Measurements from ENCODE around the gene MDP1. TPM values are rescaled to one million over a fixed set of nuclear protein-coding genes. Genes with fewer than 3 reads are reported as not detected.

The MDP1 gene
- polyA plus RNA-seq, 6 donors from 2014 or later, result 32.7 to 48.2 (median 37.3) TPM

GRCh38 chr14:24185741-24186140 is 30.1 kb downstream of the MDP1 start:
- no peaks in the 10 kb centered on the region for H3K27me3 Mint-ChIP-seq
- no peak for ATAC-seq (ENCODE audit: low read depth in 2 of 2)
- no peaks in the 10 kb centered on the region for H3K9me3 Mint-ChIP-seq
- no peak overlapping the region for H3K27ac Mint-ChIP-seq
- DNase-seq, result no peak
- peak overlapping the region in 2 of 8 donors; percentile 5 to 47 for H3K4me3 Mint-ChIP-seq
- H3K36me3 Mint-ChIP-seq, result peaks cover 0 to 4% of the 10 kb centered on the region in 2 donors
- H3K4me1 Mint-ChIP-seq, result peaks cover 22 to 32% (median 25%) of the 10 kb centered on the region in 3 donors

- peaks cover 22 to 33% (median 26%) of the 10 kb centered on the region in 3 donors for H3K4me1 Mint-ChIP-seq
- peaks cover 0 to 4% of the 10 kb centered on the region in 2 donors for H3K36me3 Mint-ChIP-seq
- H3K27ac Mint-ChIP-seq, result peak overlapping the region in 2 of 6 donors; percentile 56 to 69
- DNase-seq (no peak), ATAC-seq (ENCODE audit: low read depth in 2 of 2) (no peak)
- peak overlapping the region in 2 of 8 donors; percentile 5 to 48 for H3K4me3 Mint-ChIP-seq
- H3K9me3 Mint-ChIP-seq, result no peaks in the 10 kb centered on the region
- no peaks in the 10 kb centered on the region for H3K27me3 Mint-ChIP-seq
These were observed 30.8 kb downstream of the MDP1 start for GRCh38 chr14:24185026-24185425.

GRCh38 chr14:24184104-24184970 is 31.5 kb downstream of the MDP1 start:
- Mint-ChIP-seq H3K4me1 (peaks cover 22 to 36% (median 33%) of the 10 kb centered on the region in 3 donors), H3K36me3 (peaks cover 0 to 4% of the 10 kb centered on the region in 2 donors), H3K27me3 (no peaks in the 10 kb centered on the region), H3K4me3 (peak overlapping the region in 2 of 8 donors; percentile 25 to 38), H3K27ac (no peak overlapping the region), H3K9me3 (no peaks in the 10 kb centered on the region)
- DNase-seq (no peak), ATAC-seq (ENCODE audit: low read depth in 2 of 2) (no peak)

DNA sequence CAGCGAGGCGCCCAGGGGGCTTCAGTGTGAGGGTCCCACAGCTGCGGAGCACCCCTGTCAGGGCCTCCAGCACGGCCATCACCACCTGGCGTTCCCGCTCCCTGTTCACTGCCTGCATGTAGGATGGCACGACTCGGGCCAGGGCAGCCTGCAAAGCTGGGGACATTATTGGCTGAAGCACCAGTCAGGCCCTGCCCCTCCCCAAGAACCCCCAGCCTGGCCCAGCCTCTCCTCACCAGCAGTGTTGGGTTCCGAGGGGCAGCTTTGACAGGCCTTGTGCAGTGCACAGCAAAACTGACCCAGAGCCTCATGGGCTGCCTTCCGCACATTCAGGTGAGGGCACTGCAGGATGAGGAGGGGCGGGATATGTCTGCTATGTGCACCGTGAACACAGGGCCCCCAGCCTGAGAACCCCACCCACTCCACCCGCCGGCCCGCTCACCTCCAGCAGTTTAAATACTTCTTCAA is 32.8 kb downstream of the MDP1 start:
- peaks cover 0 to 4% of the 10 kb centered on the region in 2 donors for H3K36me3 Mint-ChIP-seq
- no peaks in the 10 kb centered on the region for H3K27me3 Mint-ChIP-seq
- ATAC-seq (ENCODE audit: low read depth in 2 of 2) (no peak), DNase-seq (no peak)
- no peaks in the 10 kb centered on the region for H3K9me3 Mint-ChIP-seq
- H3K4me3 Mint-ChIP-seq, result no peak overlapping the region
- H3K4me1 Mint-ChIP-seq, result peaks cover 22 to 33% (median 27%) of the 10 kb centered on the region in 3 donors
- H3K27ac Mint-ChIP-seq, result peak overlapping the region in 2 of 6 donors; percentile 21 to 63

- Mint-ChIP-seq H3K27ac (peak overlapping the region in 2 of 6 donors; percentile 63 to 67), H3K36me3 (peaks cover 0 to 4% of the 10 kb centered on the region in 2 donors), H3K4me1 (peaks cover 14 to 26% (median 22%) of the 10 kb centered on the region in 3 donors), H3K9me3 (no peaks in the 10 kb centered on the region), H3K4me3 (peak overlapping the region in 3 of 8 donors; percentile 12 to 60 (median 43)), H3K27me3 (no peaks in the 10 kb centered on the region)
- DNase-seq (no peak), ATAC-seq (ENCODE audit: low read depth in 2 of 2) (no peak)
These were observed 33.6 kb downstream of the MDP1 start for GRCh38 chr14:24182110-24182882.

DNA sequence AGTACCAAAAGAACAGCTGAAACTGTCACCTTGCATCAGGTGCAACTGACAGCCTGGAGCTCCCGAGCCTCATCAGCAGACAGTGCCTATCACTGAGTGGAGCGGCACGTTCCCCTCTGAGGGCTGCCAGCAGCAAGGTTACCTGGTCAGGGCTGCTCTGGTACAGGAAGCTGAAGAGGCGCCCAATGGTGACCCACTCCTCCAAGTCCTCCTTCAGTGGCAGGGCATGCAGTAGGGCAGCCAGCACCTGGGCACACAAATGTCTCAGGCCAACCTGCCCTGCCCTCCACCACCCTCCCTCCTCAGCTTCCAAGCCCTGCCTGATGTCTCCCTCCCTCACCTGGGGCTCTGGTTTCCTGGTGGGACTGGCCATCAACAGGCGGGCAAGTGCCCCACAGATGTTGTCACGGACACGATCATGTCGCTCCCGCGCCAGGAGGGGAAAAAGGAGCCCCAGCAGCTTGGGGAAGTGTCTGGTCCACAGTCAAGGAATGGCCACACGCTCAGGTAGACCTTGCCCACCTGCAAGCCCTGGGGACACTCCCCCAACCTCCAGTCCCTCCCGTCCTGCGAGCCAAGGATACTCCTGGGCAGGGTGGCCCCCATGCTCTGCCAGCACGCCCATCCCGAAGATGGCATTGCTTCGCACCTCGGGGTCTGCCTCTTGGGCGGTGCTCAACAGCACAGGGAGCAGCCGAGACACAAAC is 34.3 kb downstream of the MDP1 start:
- H3K36me3 Mint-ChIP-seq, result peaks cover 0 to 4% of the 10 kb centered on the region in 2 donors
- ATAC-seq (ENCODE audit: low read depth in 2 of 2) (no peak), DNase-seq (no peak)
- H3K4me1 Mint-ChIP-seq, result peaks cover 10 to 22% (median 15%) of the 10 kb centered on the region in 3 donors
- H3K27ac Mint-ChIP-seq, result peak overlapping the region in 1 of 6 donors; percentile 62
- H3K4me3 Mint-ChIP-seq, result peak overlapping the region in 1 of 8 donors; percentile 43
- no peaks in the 10 kb centered on the region for H3K27me3 Mint-ChIP-seq
- H3K9me3 Mint-ChIP-seq, result no peaks in the 10 kb centered on the region

DNA sequence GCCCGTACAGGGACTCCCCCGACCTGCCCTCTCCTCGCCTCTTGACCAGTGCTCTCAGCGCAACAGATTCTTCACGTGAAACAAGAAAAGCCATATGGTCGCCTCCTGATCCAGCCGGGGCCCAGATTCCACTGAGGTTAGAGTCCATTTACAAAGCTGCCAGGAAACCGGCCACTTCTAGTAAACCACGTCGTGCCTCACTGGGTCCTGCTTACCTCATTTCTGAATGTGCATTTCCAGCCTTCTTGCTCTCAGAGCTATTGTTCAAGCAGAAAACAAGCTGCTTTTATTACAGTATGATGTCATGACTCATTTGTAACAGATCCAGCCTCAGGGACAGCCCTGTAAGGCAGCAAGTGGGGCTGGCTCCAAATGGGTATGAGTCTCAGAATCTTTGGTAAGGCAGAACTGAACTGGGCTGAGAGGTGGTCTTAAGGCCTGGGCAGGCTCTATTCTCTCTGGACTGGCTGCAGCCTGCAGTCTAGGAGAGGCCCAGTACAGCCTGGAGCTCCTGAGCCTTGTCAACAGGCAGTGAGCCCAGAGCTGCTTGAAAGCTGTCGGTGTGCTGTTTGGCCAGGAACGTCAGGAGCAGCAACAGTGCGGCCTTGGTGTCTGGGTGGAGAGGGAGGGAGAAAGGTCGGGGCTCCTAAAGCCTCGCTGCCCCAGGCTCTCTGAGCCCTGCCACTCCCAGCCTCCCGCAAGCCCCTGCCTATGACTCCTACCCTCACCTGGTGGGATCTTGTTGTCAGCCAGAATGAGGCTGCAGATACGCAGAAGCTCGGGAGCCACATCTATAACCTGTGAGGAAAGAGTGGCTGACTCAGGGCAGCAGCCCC is 35.7 kb downstream of the MDP1 start:
- Mint-ChIP-seq H3K27me3 (no peaks in the 10 kb centered on the region), H3K9me3 (no peaks in the 10 kb centered on the region), H3K27ac (peak overlapping the region in 3 of 6 donors; percentile 57 to 82 (median 65)), H3K4me3 (no peak overlapping the region), H3K4me1 (peaks cover 10 to 22% (median 11%) of the 10 kb centered on the region in 3 donors), H3K36me3 (peaks cover 0 to 4% of the 10 kb centered on the region in 2 donors)
- no peak for DNase-seq
- ATAC-seq (ENCODE audit: low read depth in 2 of 2), result peak; percentile 36 to 40

DNA sequence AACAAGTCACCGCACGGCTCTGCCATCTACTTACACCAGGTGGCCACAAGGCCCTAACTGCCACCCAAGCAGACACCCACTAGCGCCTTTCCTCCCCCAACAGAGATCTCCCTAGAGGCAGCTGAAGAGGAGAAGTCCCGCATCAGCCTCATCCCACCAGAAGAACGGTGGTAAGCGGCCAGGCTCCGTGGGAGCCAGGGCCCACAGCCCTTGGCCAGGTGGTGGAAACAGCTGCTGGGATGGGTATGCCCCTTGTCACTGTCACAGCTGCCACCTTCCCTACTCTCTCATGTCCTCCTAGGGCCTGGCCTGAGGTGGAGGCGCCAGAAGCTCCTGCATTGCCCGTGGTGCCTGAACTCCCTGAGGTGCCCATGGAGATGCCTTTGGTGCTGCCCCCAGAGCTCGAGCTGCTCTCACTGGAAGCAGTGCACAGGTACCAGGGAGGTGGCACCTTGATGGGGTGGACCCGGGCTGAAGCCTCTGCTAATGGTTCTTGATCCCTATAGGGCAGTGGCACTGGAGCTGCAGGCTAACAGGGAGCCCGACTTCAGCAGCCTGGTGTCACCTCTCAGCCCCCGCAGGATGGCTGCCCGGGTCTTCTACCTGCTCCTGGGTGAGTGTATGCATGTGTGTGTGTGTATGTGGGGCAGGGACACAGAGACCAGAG is 36.4 kb downstream of the MDP1 start:
- no peaks in the 10 kb centered on the region for H3K9me3 Mint-ChIP-seq
- peaks cover 10 to 22% (median 11%) of the 10 kb centered on the region in 3 donors for H3K4me1 Mint-ChIP-seq
- H3K36me3 Mint-ChIP-seq, result peaks cover 0 to 4% of the 10 kb centered on the region in 2 donors
- peak overlapping the region in 3 of 6 donors; percentile 65 to 82 (median 66) for H3K27ac Mint-ChIP-seq
- DNase-seq (no peak), ATAC-seq (ENCODE audit: low read depth in 2 of 2) (no peak)
- H3K27me3 Mint-ChIP-seq, result no peaks in the 10 kb centered on the region
- no peak overlapping the region for H3K4me3 Mint-ChIP-seq

DNA sequence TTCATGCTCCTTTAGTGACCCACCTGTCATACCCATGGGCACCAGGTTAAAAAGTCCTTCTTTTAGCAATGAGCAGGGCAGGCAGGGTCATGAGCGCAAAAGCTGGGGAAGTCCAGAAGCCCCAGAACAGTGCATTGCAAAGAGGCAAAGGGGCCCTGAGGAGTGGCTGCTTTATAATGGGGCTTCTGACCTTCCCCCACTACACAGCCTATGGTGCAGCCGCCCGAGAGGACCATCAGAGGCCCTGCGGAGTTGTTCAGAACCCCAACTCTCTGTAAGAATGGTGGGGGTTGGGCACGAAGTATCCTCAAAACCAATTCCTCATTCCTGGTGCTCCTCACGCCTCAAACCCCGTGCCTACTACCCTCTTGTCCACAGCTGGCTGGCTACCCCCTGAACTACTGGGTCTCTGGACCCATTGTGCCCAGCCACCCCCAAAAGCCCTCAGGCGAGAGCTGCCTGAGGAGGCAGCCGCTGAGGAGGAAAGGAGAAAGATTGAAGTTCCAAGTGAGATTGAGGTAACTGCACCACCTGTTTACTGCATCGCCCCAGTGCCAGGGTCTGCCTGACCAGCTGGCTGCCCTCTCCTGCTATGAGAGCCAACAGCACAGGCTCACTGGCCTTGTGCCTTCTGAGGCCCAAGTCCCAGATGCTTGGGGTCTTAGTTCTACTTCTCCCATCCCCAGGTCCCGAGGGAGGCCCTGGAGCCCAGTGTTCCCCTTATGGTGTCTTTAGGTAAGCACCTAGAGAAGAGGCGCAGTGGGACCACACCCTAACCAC is 37.3 kb downstream of the MDP1 start:
- Mint-ChIP-seq H3K27me3 (no peaks in the 10 kb centered on the region), H3K36me3 (peaks cover 0 to 4% of the 10 kb centered on the region in 2 donors)

DNA sequence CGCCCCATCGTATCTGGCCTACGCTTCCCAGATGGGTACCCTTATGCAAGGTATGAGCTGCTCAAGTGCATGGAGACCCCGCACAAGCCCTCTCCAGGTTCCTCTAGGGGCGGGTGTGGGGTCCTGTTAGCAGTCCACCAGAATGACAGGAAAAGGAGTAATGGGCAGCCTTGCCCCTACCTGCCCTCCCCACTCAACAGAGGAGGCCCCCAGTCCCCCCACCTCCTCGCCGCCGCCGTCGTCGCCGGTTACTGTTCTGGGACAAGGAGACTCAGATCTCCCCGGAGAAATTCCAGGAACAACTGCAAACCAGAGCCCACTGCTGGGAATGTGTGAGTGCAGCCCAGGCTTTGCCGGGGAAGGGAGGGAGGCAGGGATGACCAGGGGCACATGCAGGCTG is 38.0 kb downstream of the MDP1 start:
- ATAC-seq (ENCODE audit: low read depth in 2 of 2) (no peak), DNase-seq (no peak)
- Mint-ChIP-seq H3K4me1 (peaks cover 12 to 31% (median 17%) of the 10 kb centered on the region in 3 donors), H3K4me3 (no peak overlapping the region), H3K9me3 (no peaks in the 10 kb centered on the region), H3K27me3 (no peaks in the 10 kb centered on the region), H3K27ac (no peak overlapping the region), H3K36me3 (peaks cover 0 to 4% of the 10 kb centered on the region in 2 donors)

More for the DNA sequence above, 37.3 kb downstream of the MDP1 start:
- ATAC-seq (ENCODE audit: low read depth in 2 of 2) (no peak), DNase-seq (no peak)
- Mint-ChIP-seq H3K4me3 (no peak overlapping the region), H3K27ac (peak overlapping the region in 3 of 6 donors; percentile 59 to 66 (median 65)), H3K9me3 (no peaks in the 10 kb centered on the region), H3K4me1 (peaks cover 10 to 24% (median 12%) of the 10 kb centered on the region in 3 donors)

GRCh38 chr14:24177041-24177825 is 38.6 kb downstream of the MDP1 start:
- no peaks in the 10 kb centered on the region for H3K27me3 Mint-ChIP-seq
- ATAC-seq (ENCODE audit: low read depth in 2 of 2), result no peak
- H3K9me3 Mint-ChIP-seq, result no peaks in the 10 kb centered on the region
- no peak for DNase-seq
- peak overlapping the region in 1 of 6 donors; percentile 33 for H3K27ac Mint-ChIP-seq
- peaks cover 12 to 32% (median 20%) of the 10 kb centered on the region in 3 donors for H3K4me1 Mint-ChIP-seq
- no peaks in the 10 kb centered on the region for H3K36me3 Mint-ChIP-seq
- H3K4me3 Mint-ChIP-seq, result no peak overlapping the region

All from naive B cell (primary cell).